Medulla oblongata (tissue), 1 donor: Measurements from ENCODE around the gene ANKHD1.
"Not testable (repeated sequence)": the region's sequence is repeated elsewhere in the genome, so short reads cannot be mapped to it uniquely, and the experiment has no call there.

ENCODE experiments used
- DNase-seq: peaks from one replicate; pipeline ENCODE4 v3.0.0-alpha.2; 2015; ENCODE audit errors: extremely low spot score

Gene ANKHD1

DNA sequence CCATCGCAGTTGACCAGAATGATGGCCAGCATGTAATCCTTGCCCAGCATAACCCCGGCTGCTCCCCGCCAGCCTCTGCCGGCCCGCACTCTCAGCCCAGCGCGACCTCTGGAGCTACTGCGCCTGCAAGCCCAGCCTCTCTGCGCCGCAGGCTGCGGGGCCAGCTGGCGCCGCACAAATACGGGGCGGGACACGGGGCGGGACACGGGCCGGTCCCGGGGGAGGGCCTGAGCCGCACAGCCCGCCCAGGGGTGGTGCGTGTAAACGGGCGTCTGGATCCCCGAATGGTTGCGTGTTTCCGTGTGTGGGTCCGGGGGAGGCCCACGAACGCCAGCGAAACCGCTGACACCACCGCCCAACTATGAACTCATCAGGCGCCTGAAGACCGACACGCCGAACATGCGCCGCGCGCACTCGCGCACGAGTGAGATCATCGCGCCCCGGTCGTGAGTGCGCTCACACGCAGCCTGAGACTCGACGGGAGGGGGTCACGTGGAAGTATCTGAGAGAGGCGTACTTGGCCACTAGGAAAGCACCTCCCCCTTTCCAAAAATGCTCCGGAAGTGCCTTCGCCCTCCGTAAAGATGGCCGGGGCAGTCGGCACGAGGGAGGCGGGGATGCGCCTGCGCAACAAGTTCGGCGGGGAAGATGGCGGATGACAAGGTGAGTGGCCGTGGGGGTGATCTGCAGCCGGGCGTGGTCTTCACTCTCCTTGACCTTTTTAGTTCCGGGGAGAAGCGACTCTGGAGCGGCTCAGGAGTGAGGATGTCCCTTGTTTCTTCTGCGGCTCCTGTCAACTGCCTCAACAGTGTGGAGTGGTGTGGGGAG is 162.8 kb downstream of the ANKHD1 start, which contains the start of the genes APBB3 and SLC35A4:
TSS of gene APBB3 (minus strand) at position 403 of the 828 bp plus-strand sequence. CDS start at position 50, 353 bp downstream.
TSS of gene SLC35A4 (plus strand) at position 633 of the 828 bp plus-strand sequence. CDS start 2,342 bp downstream, outside the sequence.
- peak; percentile 99 for DNase-seq

DNA sequence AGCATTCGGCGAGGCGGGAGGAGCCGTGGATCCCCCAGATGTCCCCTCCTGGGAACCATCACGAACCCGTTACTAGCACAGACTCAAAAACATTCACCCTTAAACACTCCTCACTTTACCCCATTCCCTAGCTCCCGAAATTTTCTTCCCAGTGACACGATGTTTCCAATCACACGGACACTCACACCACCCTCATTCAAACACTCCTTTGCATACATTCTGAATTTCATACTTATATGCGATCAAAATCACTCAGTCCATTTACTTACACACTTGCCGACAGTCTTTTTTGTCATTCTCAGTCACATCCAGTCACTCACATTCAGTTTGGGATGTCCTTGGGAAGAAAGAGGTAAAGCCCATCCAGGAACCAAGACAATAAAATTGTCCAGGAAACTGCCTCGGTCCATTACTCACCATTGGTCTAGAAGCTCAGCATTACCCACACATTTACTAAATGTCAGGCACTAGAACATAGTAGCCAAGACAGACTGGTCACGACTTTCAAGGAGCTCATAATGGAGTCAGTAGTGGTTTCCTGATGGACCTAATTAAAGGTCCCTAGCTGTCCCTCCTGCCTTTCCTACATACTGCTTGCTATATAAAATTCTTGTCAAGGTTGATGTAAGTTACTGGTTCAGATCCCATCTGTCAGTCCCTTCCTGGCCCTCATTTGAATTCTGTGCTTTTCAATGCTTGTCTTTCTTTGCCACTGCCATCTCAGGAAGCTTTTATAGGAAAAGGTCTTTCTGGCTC is 163.6 kb downstream of the ANKHD1 start:
- no peak for DNase-seq

- DNase-seq = no peak
Observed at GRCh38 chr5:140565780-140566095, 164.1 kb downstream of the ANKHD1 start.

GRCh38 chr5:140566665-140567064 is 165.0 kb downstream of the ANKHD1 start:
- no peak for DNase-seq

DNA sequence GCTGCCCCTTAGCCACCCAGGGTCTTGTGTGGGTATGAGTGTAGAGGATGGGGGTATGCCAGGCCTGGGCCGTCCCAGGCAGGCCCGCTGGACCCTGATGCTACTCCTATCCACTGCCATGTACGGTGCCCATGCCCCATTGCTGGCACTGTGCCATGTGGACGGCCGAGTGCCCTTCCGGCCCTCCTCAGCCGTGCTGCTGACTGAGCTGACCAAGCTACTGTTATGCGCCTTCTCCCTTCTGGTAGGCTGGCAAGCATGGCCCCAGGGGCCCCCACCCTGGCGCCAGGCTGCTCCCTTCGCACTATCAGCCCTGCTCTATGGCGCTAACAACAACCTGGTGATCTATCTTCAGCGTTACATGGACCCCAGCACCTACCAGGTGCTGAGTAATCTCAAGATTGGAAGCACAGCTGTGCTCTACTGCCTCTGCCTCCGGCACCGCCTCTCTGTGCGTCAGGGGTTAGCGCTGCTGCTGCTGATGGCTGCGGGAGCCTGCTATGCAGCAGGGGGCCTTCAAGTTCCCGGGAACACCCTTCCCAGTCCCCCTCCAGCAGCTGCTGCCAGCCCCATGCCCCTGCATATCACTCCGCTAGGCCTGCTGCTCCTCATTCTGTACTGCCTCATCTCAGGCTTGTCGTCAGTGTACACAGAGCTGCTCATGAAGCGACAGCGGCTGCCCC is 165.6 kb downstream of the ANKHD1 start:
- no peak for DNase-seq

GRCh38 chr5:140567871-140568270 is 166.2 kb downstream of the ANKHD1 start:
- DNase-seq = no peak

DNA sequence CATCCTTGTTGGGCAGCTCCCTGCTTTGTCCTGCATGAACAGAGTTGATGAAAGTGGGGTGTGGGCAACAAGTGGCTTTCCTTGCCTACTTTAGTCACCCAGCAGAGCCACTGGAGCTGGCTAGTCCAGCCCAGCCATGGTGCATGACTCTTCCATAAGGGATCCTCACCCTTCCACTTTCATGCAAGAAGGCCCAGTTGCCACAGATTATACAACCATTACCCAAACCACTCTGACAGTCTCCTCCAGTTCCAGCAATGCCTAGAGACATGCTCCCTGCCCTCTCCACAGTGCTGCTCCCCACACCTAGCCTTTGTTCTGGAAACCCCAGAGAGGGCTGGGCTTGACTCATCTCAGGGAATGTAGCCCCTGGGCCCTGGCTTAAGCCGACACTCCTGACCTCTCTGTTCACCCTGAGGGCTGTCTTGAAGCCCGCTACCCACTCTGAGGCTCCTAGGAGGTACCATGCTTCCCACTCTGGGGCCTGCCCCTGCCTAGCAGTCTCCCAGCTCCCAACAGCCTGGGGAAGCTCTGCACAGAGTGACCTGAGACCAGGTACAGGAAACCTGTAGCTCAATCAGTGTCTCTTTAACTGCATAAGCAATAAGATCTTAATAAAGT is 166.9 kb downstream of the ANKHD1 start:
- no peak for DNase-seq

DNA sequence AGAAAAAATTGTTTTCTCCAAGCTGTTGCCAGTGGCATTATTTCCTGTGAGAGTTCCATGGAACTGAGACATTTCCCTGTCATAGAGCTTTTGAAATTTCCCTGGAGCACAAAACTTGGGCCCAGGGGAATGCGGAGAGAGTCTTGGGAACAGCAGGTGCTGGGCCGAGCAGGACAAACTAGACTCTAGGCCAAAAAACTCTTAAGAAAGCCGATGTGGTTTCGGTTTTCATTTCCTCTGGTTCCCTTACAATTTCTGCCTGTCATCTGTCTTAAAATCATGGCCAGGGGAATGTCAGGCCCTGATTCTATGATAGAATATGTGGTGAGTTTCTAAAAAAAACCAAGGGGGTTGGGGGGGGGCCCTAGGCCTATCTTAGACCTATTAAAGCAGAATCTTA is 167.6 kb downstream of the ANKHD1 start:
- peak; percentile 79 for DNase-seq

GRCh38 chr5:140570058-140570457 is 168.4 kb downstream of the ANKHD1 start:
- no peak for DNase-seq

- DNase-seq = no peak
Observed at GRCh38 chr5:140570488-140570887, 168.9 kb downstream of the ANKHD1 start.

DNA sequence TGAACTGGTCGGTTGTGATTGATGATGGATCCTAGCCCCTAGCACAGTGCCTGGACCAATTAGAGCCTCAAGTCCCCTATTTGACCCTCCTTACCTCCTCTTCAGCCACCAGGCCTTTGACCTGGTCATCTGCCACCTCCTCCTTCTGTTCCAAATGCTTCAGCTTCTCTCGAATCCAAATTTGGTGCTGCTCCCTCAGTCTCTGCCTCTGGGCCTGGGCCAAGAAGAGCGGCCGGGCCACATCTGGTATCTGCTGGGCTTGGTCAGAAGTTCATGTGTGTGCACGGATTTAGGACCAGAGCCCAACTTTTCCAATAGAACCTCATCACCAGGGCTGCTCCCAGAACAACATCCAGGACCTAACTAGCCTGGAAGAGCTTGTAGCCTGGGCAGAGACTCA is 169.5 kb downstream of the ANKHD1 start:
- no peak for DNase-seq

- DNase-seq = no peak
Observed at GRCh38 chr5:140573683-140574082, 172.1 kb downstream of the ANKHD1 start.

- DNase-seq = no peak
Observed at GRCh38 chr5:140574165-140574564, 172.5 kb downstream of the ANKHD1 start.

DNA sequence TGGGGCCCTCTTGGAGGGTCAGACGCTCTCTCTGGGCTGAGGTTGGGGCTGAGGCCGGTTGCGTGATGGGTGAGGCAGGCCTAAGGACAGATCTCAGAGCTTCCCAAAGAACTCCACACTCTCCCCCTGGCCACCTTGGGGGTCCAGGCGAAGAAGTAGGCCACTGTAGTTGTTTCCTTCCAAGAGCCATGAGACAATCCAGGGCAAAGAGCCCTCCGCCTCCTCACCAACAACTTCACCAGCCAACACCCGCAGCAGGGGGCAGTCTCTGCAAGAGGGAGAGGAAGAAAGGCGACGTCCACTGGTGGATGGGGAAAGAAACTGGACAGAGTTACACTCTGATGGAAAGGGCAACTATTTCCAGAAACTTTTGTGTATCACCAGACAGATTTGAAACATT is 173.7 kb downstream of the ANKHD1 start:
- DNase-seq = peak; percentile 84

DNA sequence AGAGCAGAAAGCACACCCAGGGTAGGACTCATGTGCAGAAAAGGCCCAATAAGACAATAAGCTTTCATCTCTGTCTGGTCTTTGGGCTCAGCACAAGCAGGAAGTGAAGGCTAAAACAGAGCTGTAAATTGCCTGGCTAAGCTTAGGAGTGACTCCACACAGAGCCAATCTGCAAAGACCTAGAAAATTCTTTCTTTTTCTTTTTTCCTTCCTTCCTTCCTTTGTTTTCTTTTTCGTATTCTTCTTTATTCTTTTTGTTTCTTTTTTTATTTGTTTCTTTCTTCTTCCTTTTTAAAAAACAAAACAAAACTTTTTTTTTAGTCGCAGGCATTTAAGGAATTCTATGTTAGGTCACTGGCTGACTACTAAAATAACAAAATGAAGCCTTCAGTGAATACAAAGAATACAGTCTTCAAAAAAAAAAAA is 175.2 kb downstream of the ANKHD1 start:
- DNase-seq = peak; percentile 24

GRCh38 chr5:140579188-140579747 is 177.6 kb downstream of the ANKHD1 start:
- not testable (repeated sequence) for DNase-seq

DNA sequence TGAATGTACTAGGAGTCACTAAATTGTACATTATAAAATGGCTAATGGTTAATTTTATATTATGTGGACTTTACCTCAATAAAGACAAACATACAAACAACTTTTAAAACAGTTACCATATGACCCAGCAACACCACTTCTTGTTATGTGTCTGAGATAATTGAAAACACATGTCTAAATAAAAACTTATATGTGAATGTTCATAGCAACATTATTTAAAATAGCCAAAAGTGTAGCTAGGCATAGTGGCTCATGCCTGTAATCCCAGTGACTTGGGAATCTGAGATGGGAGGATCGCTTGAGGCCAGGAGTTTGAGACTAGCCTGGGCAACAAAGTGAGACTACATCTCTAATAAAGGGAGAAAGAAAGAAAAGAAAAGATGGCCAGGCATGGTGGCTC is 185.9 kb downstream of the ANKHD1 start:
- DNase-seq = no peak

DNA sequence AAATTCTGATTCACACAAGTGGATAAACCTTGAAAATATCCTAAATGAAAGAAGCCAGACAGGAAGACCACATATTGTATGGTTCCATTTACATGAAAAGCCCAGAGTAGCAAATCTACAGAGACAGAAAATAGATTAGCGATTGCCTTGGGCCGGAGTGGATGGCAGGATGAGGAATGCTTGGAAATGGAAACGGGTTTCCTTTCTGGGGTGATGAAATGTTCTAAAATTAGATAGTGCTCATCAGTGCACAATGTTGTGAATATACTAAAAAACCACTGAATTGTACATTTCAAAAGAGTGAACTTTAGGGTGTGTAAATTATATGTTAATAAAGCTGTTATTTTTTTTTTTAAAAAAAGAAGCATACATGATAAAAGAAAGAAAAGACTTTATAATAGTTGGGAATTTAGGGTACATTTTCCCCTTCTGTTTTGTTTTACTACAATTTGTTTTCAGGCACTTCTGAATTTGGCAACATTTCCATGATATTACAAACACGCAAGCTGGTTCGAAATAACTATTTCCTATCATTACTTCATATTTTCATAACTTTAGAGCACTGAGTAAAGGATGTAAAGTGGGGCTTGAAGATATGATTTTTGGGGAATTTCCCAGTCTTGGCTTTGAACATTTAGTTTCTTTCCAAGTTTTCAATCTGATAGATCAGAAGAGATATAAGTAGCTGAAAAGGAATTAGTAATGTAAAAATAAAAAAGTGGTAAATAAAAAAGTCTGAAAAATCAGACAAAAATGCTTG is 186.9 kb downstream of the ANKHD1 start:
- no peak for DNase-seq
